ENCODE measurements around the gene UFL1.
A peak's percentile ranks its signal among the peaks of the same experiment; 100 is the strongest.
"Not testable (repeated sequence)": the region's sequence is repeated elsewhere in the genome, so short reads cannot be mapped to it uniquely, and the experiment has no call there.

Gene UFL1

DNA sequence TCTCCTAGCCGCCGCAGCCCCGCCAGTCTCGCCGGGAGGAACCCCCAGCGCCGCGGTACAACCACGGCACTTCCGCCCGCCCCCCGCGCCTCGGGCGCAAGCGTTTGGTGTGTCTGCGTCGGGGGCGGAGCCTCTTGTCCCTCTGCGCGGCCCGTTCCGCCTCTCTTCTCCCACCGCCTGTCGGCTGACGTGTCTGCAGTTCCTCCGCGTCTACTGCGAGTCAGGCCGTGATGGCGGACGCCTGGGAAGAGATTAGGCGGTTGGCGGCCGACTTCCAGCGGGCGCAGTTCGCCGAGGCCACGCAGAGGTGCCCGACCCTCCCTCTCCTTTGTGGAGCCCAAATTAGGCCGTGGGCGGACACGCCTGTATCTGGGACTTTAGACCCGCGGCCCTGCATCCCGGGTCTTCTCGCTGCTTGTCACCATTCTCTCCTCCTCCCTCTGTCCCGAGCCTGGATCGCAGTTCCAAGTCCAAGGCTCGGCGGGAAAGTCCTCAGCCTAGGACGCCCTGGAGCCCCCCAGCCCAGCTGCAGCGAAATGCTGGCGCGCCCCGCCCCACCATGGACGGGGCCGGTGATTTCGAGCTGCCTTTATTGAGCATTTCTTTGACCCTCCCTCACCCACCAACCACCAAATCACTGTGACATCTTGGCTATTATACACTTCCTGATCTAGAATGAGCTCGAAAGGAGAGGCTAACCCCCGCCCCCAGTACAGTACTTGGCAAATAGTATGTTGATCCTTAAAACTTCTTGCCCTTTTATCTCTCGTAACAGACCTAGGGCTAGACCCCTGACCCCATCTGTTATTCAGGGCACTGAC lies at the start of gene UFL1:
Gene UFL1 (plus strand): TSS at position 163 of the 821 bp plus-strand sequence. CDS start 68 bp downstream, at position 231.
- peak; percentile 97 for DNase-seq

DNA sequence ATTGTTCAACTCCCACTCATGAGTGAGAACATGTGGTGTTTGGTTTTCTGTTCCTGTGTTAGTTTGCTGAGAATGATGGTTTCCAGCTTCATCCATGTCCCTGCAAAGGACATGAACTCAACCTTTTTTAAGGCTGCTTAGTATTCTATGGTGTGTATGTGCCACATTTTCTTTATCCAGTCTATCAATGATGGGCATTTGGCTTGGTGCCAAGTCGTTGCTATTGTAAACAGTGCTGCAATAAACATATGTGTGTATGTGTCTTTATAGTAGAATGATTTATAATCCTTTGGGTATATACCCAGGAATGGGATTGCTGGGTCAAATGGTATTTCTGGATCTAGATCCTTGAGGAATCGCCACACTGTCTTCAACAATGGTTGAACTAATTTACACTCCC lies 49.3 kb upstream of the UFL1 start:
- DNase-seq, result not testable (repeated sequence)

DNA sequence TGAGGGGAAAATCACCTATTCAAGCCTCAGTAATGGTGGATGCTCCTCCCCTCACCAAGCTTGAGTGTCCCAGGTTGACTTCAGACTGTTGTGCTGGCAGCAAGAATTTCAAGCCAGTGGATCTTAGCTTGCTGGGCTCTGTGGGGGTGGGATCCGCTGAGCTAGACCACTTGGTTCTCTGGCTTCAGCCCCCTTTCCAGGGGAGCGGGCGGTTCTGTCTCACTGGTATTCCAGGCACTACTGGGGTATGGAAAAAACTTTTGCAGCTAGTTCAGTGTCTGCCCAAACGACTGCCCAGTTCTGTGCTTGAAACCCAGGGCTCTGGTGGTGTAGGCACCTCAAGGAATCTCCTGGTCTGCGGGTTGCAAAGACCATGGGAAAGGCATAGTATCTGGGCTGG lies 42.9 kb upstream of the UFL1 start:
- no peak for DNase-seq

DNA sequence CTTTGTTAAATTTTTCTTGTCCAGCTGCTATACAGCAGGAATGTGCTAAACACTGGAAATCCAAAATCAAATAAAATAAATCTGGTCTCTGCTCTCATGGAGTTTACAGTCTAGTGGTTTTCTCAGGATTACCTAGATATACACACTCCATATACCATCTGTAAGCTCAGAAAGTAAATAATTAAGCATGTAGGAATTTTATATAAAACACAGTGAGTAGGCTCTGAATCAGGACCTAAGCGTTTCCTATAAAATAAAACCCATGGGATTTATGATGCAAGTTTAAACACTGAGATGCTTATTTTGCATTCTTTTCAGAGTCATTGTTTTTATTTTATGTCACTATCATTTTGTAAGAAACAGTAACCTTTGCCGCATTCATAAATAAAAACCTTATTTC lies 29.7 kb upstream of the UFL1 start:
- DNase-seq, result no peak

DNA sequence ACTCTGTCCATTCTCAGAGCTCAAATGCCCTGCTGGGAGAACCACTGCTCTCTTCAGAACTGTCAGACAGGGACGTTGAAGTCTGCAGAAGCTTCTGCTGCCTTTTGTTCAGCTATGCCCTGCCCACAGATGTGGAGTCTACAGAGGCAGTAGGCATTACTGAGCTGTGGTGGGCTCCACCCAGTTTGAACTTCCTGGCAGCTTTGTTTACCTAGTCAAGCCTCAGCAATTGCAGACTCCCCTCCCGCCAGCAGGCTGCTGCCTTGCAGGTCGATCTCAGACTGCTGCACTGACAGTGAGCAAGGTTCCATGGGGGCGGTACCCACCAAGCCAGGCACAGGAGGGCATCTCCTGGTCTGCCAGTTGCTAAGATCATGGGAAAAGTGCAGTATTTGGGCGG lies 21.8 kb upstream of the UFL1 start:
- DNase-seq, result no peak

DNA sequence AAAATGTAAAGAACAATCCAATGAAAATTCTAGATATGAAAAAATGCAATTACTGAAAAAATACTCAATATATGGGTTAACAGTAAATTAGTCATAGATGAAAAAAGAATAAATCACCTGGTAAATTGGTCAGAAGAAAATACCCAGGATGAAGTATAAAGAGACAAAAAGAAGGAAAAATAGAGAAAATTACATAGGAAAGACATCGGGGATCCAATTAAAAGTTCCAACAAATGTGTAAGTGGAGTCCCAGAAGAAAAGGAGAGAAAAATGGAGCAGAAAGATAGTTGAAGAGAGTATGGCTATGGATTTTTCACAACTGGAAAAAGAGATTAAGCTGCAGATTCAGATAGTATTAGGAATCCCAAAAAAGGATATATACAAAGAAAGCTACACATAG lies 18.7 kb upstream of the UFL1 start:
- no peak for DNase-seq

DNA sequence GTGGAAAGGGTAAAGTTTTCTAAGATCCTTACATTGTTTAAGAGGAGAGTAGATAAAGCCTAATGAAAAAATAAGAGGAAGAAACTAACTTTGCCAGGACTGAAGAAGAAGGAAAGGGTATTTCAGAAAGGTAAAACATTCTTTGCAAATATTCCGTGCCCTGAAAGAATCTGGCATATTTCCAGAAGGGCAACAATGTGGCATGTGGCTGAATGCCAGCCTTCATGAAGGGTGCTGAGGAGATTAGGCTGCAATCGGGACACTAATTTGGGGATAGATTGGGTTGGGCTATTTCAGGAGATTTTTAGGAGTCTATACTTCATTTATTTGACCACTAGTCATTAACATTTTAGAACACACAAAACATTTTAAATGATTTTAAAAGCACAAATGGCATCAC lies 16.2 kb upstream of the UFL1 start:
- DNase-seq, result no peak

DNA sequence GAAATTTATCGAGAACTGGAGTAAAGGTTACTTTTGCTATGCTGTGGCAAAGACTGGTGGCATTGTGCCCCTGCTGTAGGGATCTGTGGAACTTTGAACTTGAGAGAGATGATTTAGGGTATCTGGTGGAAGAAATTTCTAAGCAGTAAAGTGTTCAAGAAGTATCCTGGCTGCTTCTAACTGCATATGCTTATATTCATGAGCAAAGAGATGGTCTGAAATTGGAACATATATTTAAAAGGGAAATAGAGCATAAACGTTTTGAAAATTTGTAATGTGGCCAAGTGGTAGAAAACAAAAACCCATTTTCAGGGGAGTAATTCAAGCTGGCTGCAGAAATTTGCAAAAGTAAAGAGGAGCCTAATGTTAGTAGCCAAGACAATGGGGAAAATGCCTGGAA lies 12.3 kb upstream of the UFL1 start:
- DNase-seq, result no peak

DNA sequence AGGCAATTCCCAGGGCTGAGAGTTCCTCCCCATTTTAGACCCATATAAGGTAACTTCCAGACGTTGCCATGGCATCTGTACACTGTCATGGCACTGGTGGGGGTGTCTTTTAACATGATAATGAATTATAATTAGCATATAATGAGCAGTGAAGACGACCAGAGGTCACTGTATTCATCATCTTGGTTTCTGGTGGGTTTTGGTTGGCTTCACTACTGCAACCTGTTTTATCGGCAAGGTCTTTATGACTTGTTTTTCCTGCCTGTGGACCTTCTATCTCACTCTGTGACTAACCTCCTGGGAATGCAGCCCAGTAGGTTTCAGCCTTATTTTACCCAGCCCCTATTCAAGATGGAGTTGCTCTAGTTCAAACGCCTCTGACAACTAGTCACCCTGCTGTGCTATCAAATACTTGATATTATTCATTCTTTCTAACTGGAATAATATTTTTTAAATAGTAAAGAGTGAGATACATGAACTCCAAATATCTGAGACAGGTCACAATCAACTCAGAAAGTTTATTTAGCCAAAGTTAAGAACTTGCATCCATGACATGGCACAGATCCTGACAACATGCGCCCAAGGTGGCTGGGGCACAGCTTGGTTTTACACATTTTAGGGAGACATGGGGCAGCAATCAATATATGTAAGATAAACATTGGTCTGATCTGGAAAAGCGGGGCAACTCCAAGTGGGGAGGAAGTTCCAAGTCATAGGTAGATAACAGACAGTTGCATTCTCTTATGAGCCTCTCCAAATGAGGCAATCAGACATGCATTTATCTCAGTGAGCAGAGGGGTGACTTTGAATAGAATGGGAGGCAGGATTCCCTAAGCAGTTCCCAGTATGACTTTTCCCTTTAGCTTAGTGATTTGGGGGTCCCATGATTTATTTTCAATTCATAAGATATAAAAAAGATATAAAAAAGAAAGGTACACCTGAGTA lies 1.2 kb upstream of the UFL1 start:
- DNase-seq, result peak; percentile 13

DNA sequence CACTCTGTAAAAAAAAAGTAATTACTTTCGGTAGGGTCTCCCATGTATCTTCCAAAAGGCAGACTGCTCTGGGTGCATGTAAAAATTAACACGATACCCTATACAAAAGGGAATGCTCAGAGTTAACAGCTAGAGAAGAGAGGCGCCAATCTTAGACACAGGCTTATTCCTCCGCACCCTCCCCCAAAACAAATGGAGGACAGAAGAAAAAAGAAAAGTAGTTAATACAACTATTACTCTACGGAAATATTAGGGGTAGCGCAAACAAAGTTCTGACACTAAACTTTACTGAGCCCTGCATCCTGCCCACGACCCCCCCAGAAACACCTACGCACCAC lies 331 bp upstream of the UFL1 start:
- no peak for DNase-seq

DNA sequence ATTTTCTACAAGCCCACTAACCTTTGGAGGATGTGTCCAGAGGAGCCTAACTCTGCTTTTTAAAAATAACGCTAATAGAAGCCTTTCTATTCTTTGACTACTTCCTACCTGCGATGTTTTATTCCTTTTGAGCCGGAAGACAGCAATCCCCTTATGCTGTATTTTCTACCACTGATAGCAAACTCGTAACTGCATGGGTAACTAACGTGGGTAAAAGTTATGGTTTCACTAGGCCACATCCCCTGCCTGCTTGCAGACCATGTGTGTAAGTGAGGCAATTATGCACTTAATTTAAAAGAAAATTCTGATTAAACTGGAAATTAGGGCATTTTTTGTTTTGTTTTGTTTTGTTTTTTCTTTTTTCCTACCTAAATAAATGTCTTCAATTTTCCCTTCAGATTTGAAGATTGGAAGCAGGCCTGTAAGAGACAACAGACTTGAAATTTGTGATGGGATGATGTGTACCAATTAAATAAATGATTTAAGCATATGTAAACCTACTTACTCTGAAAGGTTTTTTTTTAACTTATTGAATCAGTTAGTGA lies 931 bp downstream of the UFL1 start:
- DNase-seq, result no peak

DNA sequence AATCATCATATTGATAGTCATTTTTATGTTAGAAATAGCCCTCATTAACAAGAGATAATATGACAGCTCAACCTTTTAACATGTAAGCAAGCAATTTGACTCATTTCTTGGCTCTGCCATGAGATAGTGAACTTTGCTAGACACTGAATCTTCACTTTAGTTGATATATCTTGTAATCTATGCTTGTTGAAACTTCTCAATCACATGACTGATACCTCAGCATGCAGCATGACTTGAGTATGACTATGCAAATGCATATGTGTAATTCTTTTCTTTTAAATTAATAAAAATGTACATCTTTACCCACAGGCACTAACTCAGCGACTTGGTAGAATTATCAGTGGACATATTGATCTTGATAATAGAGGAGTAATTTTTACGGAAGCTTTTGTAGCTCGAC lies 6.6 kb downstream of the UFL1 start:
- DNase-seq, result no peak

DNA sequence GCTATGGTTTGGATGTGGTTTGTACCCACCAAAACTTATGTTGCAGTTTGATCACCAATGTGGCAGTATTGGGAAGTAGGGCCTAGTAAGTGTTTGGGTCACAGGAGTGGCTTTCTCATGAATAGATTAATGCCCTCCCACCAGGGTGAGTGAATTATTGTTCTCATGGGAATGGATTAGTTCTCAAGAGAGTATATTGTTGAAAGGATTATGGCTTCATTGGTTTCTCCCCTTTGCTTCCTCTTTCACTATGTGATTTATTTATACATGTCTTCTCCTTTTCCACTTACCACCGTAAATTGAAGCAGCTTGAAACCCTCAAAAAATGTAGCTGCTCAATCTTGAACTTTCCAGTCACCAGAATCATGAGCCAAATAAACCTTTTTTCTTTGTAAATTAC lies 10.8 kb downstream of the UFL1 start:
- DNase-seq, result no peak

DNA sequence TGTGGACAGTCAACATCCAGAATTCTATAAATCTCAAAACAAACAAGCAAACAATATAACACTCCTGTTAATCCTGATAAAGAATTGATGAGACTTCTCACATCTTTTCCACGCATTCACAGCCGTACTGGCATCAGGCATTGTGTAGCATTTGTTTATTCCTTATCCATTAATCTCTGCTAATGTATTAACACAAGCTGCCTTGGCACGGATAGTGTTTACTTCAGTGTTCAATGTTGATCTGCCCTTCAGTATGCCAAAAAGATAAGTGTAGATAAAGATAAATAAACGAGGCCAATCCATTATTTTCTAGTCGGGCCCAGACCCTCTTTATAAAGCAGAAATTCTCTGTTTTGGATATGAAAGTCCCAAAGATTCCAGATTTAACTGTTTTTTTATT lies 16.1 kb downstream of the UFL1 start:
- no peak for DNase-seq

DNA sequence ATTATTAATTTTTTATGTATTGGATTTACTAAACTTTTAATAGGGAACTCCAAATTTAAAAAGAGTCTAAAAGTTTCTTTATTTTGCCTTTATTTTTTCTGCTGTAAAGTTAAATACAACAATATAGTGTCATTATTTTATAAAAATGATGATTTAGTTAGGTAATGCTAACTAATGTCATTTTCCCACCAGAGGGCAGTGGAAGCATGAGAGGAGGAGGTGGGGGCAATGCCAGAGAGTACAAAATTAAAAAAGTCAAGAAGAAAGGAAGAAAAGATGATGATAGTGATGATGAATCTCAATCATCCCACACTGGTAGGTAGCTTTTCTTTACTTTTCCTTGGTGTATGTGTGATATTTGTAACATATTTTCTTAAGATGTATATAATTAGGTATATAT lies 21.1 kb downstream of the UFL1 start:
- DNase-seq, result no peak

DNA sequence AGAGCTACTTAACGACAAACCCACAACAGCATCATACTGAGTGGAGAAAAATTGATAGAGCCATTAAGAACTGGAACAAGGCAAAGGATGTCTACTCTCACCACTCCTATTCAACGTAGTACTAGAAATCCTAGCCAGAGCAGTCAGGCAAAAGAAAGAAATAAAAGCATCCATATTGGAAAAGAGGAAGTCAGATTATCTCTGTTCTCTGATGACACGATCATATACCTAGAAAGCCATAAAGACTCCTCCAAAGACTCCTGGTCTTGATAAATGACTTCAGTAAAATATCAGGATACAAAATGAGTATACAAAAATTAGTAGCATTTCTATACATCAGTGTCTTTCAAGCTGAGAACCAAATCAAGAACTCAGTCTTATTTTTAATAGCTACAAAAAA lies 24.3 kb downstream of the UFL1 start:
- DNase-seq, result no peak

DNA sequence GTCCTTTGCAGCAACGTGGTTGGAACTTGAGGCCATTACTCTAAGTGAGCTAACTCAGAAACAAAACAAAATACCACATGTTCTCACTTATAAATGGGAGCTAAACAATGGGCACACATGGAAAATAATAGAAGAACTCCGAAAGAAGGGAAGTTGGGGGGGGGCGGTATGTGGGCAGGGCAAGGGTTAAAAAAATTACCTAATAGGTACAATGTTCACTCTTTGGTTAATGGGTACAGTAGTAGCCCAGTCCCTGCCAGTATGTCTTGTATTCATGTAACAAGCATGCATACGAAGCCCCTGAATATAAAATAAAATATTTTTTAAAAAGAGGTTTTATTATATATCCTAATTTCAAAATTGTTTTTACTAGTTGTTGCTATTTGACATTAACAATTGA lies 26.0 kb downstream of the UFL1 start:
- DNase-seq, result no peak

DNA sequence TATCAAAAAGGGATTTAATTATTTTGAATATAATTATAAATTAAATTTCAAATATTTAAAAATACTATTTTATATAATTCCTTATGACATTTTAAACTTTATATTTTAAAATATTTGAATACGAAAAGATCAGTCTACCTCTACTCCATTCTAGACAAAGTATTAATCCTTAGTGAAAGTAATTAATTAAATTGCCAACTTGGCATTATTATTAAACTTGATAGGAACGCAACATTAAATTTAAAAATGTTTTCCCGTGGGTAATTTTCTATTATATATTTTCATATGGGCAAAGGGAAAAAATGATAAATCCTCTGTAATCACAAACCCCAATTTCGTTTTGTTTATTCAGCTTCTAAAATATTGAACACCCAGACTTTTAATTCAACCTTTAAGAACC lies 33.0 kb downstream of the UFL1 start:
- DNase-seq, result no peak

DNA sequence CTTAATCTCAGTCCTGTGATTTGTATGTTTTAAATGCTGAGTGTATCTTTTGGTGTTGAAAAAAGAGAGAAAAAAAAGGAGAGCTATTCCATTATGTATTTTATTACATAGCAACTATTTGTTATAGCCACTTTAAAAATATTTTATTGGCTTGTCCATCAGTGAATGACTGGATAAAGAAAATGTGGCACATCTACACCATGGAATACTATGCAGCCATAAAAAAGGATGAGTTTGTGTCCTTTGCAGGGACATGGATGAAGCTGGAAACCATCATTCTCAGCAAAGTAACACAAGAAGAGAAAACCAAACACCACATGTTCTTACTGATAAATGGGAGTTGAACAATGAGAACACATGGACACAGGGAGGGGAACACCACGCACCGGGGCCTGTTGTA lies 38.1 kb downstream of the UFL1 start:
- DNase-seq, result not testable (repeated sequence)

DNA sequence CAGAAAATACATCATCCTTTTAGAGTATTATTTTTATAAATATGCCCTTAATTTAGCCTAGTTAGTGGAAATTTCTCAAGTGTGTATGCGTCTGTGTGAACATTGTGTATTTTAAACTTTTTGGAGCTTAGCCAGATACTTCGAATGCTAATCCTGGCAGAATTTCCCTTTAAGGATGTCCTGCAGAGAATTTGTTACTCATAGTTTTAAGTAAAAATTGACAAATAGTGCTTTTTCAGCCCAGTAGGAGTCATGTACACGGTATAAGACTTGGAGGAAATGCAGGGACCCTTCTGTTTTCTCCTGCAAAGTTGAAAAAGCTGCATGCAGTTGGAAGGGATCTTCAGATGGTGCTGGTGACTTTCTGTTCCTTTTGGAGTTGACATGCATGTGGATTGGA lies 41.3 kb downstream of the UFL1 start, which contains the start of gene FHL5:
Gene FHL5 (plus strand): TSS at position 243 of the 400 bp plus-strand sequence. CDS start 40,486 bp downstream, outside the sequence.
- no peak for DNase-seq

DNA sequence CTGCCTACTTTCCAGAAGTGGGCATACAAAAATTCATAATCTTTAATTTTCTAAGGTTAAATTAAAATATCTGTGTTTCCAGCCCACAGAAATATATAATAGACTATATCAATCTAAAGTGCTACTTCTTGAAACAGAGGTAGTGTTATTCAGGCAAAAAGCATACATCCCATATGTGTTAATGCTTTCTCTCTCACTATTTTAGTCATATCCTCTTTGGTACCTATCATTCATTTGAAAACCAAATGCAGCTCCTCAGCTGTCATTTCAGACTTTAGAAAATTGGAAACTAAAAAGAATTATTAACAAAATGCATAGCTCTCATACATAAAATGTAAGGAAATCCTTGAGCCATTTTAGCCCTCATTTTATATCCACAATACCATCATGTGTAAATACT lies 42.2 kb downstream of the UFL1 start:
- DNase-seq, result no peak

DNA sequence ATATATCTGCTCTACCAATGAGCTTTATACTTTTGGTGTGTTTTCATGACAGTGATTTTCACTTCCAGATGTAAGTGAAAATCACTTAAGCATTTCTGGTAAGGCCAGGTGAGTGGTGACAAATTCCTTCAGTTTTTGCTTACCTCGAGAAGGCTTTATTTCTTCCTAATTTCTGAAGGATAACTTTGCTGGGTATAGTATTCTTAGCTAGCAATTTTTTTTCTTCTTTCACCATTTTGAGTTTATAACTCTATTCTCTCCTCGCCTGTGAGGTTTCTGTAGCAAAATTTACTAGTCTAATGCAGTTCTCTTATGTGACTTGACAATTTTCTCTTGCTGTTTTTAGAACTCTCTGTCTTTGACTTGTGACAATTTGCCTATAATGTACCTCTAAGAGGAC lies 48.4 kb downstream of the UFL1 start:
- no peak for DNase-seq

DNA sequence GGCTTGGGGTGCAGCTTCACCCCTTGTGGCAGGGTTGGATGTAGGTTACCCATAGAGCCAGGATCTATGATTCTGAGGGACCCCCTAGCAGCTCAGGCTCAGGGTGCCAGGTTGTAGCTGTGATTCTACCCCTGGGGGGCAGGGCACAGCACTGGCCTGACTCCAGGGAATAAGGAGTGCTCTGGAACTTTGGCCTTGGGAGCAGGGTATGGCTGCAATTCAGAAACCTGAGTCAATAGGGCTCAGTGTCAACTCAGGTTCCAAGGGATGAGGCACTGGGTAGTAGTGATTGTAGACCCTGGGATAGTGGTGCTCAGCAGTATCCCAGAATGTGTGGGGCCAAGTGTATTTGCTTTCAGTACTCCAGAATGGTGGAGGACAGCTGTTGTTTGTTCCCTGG lies 49.9 kb downstream of the UFL1 start:
- DNase-seq, result no peak

DNA sequence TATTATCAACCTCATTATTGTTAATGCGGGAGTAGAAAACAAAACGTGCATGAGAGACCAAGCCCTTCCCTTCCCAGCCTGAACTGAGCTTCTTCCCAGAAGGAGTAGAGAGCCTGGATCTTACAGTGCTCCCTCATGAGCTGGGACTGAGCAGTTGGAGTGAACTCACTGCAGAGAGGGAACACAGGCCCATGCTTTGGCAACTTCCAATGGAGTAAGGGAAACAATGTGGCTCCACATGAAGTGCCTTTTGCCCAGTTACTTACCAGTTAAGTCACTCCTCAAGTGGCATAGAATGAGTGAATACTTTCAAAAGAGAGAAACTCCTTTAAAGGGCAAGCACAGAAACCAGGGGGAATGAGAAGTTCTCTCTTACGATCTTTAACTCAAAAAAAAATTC lies 53.8 kb downstream of the UFL1 start:
- no peak for DNase-seq

Measured in retina (tissue), 1 donor.